GM18909 (cell line): ENCODE results near the gene WFDC11.
"Not testable (repeated sequence)": the region's sequence is repeated elsewhere in the genome, so short reads cannot be mapped to it uniquely, and the experiment has no call there.

Experiments used
- ATAC-seq: cut with Tn5 transposase; IDR thresholded peaks from one replicate; pipeline ENCODE4 v1.9.1; 2021; ENCODE audit warnings: mild to moderate bottlenecking; ENCODE audit not compliant: unreplicated experiment, poor library complexity

The WFDC11 gene

GRCh38 chr20:45670139-45670538, at the start of gene WFDC11:
TSS of gene WFDC11 (minus strand) at chr20:45670239. CDS start at chr20:45650600, 19,639 bp downstream.
- ATAC-seq, result no peak

DNA sequence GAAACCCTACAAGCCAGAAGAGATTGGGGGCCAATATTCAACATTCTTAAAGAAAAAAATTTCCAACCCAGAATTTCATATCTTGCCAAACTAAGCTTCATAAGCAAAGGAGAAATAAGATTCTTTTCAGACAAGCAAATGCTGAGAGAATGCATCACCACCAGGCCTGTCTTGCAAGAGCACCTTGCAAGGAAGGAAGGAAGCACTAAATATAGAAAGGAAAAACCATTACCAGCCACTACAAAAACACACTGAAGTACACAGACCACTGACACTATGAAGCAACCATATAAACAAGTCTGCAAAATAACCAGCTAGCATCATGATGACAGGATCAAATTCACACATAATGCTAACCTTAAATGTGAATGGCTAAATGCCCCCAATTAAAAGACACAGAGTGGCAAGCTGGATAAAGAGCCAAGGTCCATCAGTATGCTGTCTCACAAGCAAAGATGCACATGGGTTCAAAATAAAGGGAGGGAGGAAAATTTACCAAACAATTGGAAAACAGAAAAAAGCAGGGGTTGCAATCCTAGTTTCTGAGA, 46.2 kb upstream of the WFDC11 start:
- not testable (repeated sequence) for ATAC-seq

GRCh38 chr20:45704969-45705637, 35.1 kb upstream of the WFDC11 start, which contains the start of gene WFDC10B:
TSS of gene WFDC10B (minus strand) at chr20:45705019. CDS start at chr20:45685992, 19,027 bp downstream.
- no peak for ATAC-seq

GRCh38 chr20:45701873-45702272, 31.8 kb upstream of the WFDC11 start, which contains the start of gene WFDC13:
TSS of gene WFDC13 (plus strand) at chr20:45702038. CDS start at chr20:45702124, 86 bp downstream.
- ATAC-seq, result no peak

DNA sequence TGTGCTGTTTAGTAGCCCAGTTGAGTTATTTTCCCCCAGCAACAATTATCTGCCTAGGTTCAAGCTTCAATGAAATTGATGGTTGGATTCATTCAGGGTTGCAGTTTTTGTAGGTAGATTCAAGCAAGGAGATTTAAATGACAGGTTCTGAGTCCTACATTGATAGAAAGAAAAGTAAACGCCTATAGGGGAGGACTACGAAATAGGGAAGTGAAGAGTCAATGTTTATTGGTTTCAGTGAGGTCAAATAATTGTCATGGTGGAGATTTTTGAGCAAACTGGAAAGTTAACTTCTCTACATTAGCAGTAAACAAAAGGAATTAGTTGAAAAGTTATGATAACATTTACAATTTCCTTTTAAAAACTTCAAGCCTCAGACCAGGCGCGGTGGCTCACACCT, 31.1 kb upstream of the WFDC11 start:
- ATAC-seq, result no peak

GRCh38 chr20:45695496-45695895, 25.5 kb upstream of the WFDC11 start:
- ATAC-seq, result no peak

GRCh38 chr20:45693346-45693745, 23.3 kb upstream of the WFDC11 start:
- not testable (repeated sequence) for ATAC-seq

DNA sequence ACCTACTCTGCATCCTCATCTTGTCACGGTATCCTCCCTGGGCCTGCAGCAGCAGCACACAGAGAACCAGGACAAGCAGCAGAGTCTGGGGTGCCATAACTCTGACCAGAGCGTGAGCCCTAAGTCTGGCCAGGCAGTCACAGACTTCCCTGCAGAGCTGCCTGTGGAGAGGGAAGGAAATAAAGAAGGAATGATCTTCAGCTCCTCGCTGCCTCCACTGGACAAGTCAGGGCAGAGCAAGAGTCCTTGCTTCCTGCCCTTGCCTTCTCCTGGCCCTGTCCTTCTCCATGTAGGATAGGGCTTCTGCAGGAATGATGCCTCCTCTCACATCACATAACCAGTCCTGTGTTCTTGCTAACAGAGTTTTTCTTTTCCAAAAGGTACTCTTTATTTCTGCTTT, 15.9 kb upstream of the WFDC11 start:
- ATAC-seq, result no peak

DNA sequence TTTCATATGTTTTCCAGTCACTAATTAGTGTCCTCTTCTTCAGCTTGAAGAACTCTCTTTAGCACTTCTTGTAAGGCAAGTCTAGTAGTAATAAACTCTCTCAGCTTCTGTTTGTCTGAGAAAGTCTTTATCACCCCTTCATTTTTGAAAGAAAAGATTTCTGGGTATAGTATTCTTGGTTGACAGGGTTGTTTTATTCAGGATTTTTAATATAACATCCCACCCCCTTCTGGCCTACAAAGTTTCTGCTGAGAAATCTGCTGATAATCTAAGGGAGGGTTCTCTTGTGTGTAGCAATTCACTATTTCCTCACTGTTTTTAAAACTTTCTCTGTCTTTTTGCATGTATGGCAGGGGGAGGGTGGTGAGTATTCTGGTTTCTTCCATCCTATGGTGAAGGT, 9.6 kb upstream of the WFDC11 start:
- no peak for ATAC-seq

DNA sequence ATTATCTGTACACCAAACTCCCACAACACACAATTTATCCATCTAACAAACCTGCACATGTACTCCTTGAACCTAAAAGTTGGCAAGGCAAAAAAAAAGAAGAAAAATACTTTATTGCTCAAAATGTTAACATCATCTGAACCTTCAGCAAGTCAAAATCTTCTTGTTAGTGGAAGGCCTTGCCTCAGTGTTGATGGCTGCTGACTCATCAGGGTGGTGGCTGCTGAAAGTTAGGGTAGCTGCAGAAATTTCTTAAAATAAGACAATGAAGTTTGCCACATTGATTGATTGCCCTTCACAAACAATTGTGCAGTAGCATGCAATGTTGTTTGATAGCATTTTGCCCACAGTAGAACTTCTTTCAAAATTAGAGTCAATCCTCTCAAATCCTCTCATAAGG, 2.7 kb upstream of the WFDC11 start:
- ATAC-seq, result no peak

DNA sequence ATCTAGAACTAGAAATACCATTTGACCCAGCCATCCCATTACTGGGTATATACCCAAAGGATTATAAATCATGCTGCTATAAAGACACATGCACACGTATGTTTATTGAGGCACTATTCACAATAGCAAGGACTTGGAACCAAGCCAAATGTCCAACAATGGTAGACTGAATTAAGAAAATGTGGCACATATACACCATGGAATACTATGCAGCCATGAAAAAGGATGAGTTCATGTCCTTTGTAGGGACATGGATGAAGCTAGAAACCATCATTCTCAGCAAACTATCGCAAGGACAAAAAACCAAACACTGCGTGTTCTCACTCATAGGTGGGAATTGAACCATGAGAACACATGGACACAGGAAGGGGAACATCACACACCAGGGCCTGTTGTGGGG, 13.0 kb downstream of the WFDC11 start:
- ATAC-seq, result not testable (repeated sequence)

DNA sequence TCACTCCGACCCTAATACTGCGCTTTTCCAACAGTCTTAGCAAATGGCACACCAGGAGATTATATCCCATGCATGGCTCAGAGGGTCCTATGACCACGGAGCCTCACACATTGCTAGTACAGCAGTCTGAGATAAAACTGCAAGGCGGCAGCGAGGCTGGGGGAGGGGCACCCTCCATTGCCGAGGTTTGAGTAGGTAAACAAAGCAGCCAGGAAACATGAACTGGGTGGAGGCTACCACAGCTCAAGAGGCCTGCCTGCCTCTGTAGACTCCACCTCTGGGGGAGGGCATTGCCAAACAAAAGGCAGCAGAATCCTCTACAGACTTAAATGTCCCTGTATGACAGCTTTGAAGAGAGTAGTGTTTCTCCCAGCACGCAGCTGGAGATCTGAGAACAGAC, 18.3 kb downstream of the WFDC11 start:
- ATAC-seq, result not testable (repeated sequence)

- no peak for ATAC-seq
These were observed 20.7 kb downstream of the WFDC11 start for GRCh38 chr20:45649312-45649863.

DNA sequence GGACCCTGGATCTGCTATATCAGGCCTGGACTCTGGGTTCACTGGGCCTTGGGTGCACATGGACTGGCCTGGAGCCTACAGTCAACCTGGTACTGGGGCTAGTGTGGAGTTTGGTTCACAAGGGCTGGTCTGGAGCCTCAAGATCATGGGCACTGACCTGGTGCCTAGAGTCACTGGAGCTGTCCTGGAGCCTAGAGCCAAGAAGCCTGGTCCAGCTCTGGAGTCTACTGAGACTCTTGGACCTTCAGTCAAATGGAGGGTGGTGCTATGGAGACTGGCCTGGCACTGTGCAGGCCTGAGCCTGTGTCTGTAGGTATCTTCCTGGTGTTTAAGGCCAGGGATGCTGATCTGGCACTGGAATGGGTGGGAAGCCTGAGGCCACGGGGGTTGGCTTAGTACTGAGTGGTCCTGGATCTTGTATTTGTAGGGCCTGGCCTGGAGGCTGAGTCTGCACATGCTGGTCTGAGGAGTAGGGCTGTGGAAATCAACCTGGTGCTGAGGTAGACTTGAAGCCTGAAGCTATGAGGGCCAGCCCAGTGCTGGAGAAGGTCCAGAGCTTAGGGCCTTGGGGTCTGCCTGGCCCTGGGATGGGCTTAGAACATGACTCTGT, 22.5 kb downstream of the WFDC11 start:
- ATAC-seq, result no peak

- no peak for ATAC-seq
These were observed 23.2 kb downstream of the WFDC11 start for GRCh38 chr20:45646875-45647274.

DNA sequence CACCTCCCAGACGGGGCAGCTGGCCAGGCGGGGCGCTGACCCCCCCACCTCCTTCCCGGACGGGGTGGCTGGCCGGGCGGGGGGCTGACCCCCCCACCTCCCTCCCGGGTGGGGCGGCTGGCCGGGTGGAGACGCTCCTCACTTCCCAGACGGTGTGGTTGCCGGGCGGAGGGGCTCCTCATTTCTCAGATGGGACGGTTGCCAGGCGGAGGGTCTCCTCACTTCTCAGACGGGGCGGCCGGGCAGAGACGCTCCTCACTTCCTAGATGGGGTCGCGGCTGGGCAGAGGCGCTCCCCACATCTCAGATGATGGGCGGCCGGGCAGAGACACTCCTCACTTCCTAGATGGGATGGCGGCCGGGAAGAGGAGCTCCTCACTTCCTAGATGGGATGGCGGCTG, 24.2 kb downstream of the WFDC11 start:
- ATAC-seq, result not testable (repeated sequence)

DNA sequence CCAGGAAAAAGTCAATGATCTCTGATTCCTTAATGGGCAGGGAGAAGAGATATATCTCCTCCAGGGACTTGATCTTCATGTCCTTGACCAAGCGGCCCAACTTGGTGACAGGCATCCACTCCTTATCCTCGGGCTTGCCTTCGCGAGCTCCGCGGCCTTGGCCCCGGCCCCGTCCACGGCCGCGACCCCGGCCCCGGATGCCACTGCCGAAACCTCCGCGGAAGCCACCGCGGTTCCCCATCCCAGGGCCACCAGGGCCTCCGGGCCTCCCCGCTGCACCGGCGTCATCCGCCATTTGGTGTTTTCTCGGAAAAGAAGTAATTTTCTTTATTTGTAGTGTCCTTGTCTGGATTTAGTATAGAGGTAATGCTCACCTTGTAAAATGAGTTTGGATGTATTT, 29.0 kb downstream of the WFDC11 start:
- not testable (repeated sequence) for ATAC-seq

- ATAC-seq, result no peak
These were observed 30.4 kb downstream of the WFDC11 start for GRCh38 chr20:45639687-45640086.

GRCh38 chr20:45636513-45636912, 33.5 kb downstream of the WFDC11 start:
- ATAC-seq, result no peak

- ATAC-seq, result no peak
These were observed 38.9 kb downstream of the WFDC11 start, which contains the start of gene WFDC9 for GRCh38 chr20:45631184-45631583. TSS of gene WFDC9 (minus strand) at chr20:45631284. CDS start at chr20:45610181, 21,103 bp downstream.

- no peak for ATAC-seq
These were observed 39.7 kb downstream of the WFDC11 start for GRCh38 chr20:45630371-45630770.
